GM23248 (cell line): ENCODE measurements around the gene B4GALNT1. TPM values are rescaled to one million over a fixed set of nuclear protein-coding genes. Genes with fewer than 3 reads are reported as not detected.
A peak's percentile ranks its signal among the peaks of the same experiment; 100 is the strongest.
"Not testable (repeated sequence)": the region's sequence is repeated elsewhere in the genome, so short reads cannot be mapped to it uniquely, and the experiment has no call there.

Source experiments
- DNase-seq: peaks from one replicate; pipeline ENCODE4 v3.0.0-alpha.2; 2015
- H2AFZ ChIP-seq: fragments of 200-600 bp; sonication (generic); 2 replicates; pipeline ENCODE4 v1.6.1; 2016; ENCODE audit warnings: antibody characterized with exemption
- H3F3A ChIP-seq: fragments of 200-600 bp; sonication (generic); 2 replicates; pipeline ENCODE4 v1.6.1; 2016; ENCODE audit warnings: mild to moderate bottlenecking, antibody characterized with exemption, mixed run types; ENCODE audit not compliant: insufficient read depth
- H3K27ac ChIP-seq: fragments of 200-600 bp; sonication (generic); 2 replicates; pipeline ENCODE4 v1.5.1; 2016; ENCODE audit warnings: mild to moderate bottlenecking
- H3K27me3 ChIP-seq: fragments of 200-600 bp; sonication (generic); replicated peaks from 2 replicates; pipeline ENCODE4 v1.6.1; 2016; ENCODE audit warnings: mild to moderate bottlenecking; ENCODE audit not compliant: insufficient read depth
- H3K36me3 ChIP-seq: fragments of 200-600 bp; sonication (generic); 2 replicates; pipeline ENCODE4 v1.6.1; 2016; ENCODE audit warnings: low read depth, mild to moderate bottlenecking
- H3K4me1 ChIP-seq: fragments of 200-600 bp; sonication (generic); 2 replicates; pipeline ENCODE4 v1.6.1; 2016; ENCODE audit warnings: mild to moderate bottlenecking; ENCODE audit not compliant: insufficient read depth
- H3K4me2 ChIP-seq: fragments of 200-600 bp; sonication (generic); one replicate; pipeline ENCODE4 v1.6.1; 2016; ENCODE audit warnings: mild to moderate bottlenecking; ENCODE audit not compliant: unreplicated experiment
- H3K4me3 ChIP-seq: fragments of 200-600 bp; sonication (generic); 2 replicates; pipeline ENCODE4 v1.5.1; 2016; ENCODE audit warnings: mild to moderate bottlenecking
- H3K79me2 ChIP-seq: fragments of 200-600 bp; sonication (generic); 2 replicates; pipeline ENCODE4 v1.6.1; 2016; ENCODE audit warnings: mild to moderate bottlenecking; ENCODE audit not compliant: insufficient read depth
- H3K9ac ChIP-seq: fragments of 200-600 bp; sonication (generic); 2 replicates; pipeline ENCODE4 v1.6.1; 2016; ENCODE audit warnings: mild to moderate bottlenecking
- H3K9me2 ChIP-seq: fragments of 200-600 bp; sonication (generic); 2 replicates; pipeline ENCODE4 v1.6.1; 2016; ENCODE audit warnings: mixed run types, mild to moderate bottlenecking, moderate library complexity; ENCODE audit not compliant: insufficient read depth
- H3K9me3 ChIP-seq: fragments of 200-600 bp; sonication (generic); one replicate; pipeline ENCODE4 v1.6.1; 2017; ENCODE audit warnings: low read depth
- H4K20me1 ChIP-seq: fragments of 200-600 bp; sonication (generic); 2 replicates; pipeline ENCODE4 v1.6.0; 2016; ENCODE audit not compliant: insufficient read depth
- EZH2 ChIP-seq: fragments of 200-600 bp; sonication (generic); IDR thresholded peaks from 2 replicates; pipeline ENCODE4 v1.6.1; 2018; ENCODE audit warnings: antibody characterized with exemption, mild to moderate bottlenecking; ENCODE audit not compliant: insufficient read depth, poor library complexity, severe bottlenecking
- EZH2phosphoT487 ChIP-seq: fragments of 200-600 bp; sonication (generic); IDR thresholded peaks from 2 replicates; pipeline ENCODE4 v1.6.1; 2018; ENCODE audit warnings: antibody characterized with exemption, moderate library complexity, mild to moderate bottlenecking, low read depth; ENCODE audit not compliant: insufficient read depth
- WGBS, 2 experiments: methylation state at CpG; one replicate each; pipeline ENCODE4 v1.1.6; 2015 to 2017; ENCODE audit warnings: low lambda C conversion rate in 2 of 2, low coverage in 1 of 2; ENCODE audit errors: missing lambda C conversion rate in 2 of 2; 5-methylcytosine and 5-hydroxymethylcytosine counted together
- in situ Hi-C: fragments of 300-500 bp; cut with MboI; formaldehyde crosslinking; loops from 2 replicates; pipeline ENCODE4 v1.15.0; 2020
- polyA plus RNA-seq: library from polyadenylated mRNA; unstranded; fragments of >200 nt; fragmentation: Nextera tagmentation; extraction: Ambion mirVana; gene quantifications from 2 replicates; pipeline ENCODE4 v1.2.1, GENCODE V29; 2016
- total RNA-seq: library from RNA; depleted of rRNA; stranded (reverse); fragments of >200 nt; shearing (Covaris generic); gene quantifications from 2 replicates; pipeline ENCODE4 v1.2.3, GENCODE V29; 2014

Gene B4GALNT1
- total and polyA plus RNA-seq, 2 experiments from 2014 or later = 5.4 to 8.6 TPM

DNA sequence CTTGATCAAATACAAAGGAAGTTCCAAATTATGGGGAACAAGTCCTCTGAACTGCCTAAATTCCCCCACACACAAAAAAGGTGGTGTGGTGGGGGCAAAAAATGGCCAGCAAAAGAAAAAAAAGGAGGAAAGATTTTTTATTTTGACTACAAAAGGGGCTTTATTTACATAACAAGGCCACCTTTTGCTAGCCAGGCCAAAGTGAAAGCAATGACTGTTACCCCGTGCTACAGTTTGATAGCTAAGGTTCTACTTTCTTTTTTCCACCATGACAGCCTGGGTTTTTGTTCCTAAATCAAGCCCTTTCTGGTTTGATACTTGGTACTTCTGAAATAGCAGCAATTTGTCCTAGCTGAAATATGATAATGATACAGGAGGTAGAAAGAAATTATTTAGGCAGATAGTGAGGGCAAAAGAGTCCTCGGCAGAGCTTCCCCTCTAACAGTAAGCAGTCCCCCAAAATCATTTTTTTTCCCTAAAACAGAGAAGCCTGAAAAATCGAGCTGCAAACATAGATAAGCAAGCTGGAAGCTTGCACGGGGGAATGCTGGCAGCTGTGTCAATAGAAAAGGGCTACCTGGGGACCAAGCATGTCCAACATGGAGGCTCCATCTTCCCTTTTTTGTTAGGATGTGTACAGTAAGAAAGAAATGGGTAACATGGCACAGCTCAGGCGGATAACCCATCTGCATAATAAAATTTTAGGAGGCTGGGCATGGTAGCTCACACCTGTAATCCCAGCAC is 8.9 kb upstream of the B4GALNT1 start:
- no peaks in the 10 kb centered on the region for H3F3A ChIP-seq
- no peak overlapping the region for H3K4me2 ChIP-seq
- WGBS, 2 experiments = 37 to 45% methylated on average over 5 of the region's 5 CpGs
- no peaks in the 10 kb centered on the region for H3K9me2 ChIP-seq
- H3K79me2 ChIP-seq = no peaks in the 10 kb centered on the region
- no peak for TF ChIP-seq EZH2phosphoT487
- TF ChIP-seq EZH2 = no peak
- peaks cover 3% of the 10 kb centered on the region for H3K9me3 ChIP-seq
- H3K27ac ChIP-seq = no peak overlapping the region
- H3K36me3 ChIP-seq = no peaks in the 10 kb centered on the region
- no peaks in the 10 kb centered on the region for H4K20me1 ChIP-seq
- no peak overlapping the region for H3K4me3 ChIP-seq
- no peak overlapping the region for H2AFZ ChIP-seq
- H3K27me3 ChIP-seq = peaks cover 21% of the 10 kb centered on the region
- no peaks in the 10 kb centered on the region for H3K4me1 ChIP-seq
- no peak overlapping the region for H3K9ac ChIP-seq
- in situ Hi-C loops = no loop called here
- no peak for DNase-seq

DNA sequence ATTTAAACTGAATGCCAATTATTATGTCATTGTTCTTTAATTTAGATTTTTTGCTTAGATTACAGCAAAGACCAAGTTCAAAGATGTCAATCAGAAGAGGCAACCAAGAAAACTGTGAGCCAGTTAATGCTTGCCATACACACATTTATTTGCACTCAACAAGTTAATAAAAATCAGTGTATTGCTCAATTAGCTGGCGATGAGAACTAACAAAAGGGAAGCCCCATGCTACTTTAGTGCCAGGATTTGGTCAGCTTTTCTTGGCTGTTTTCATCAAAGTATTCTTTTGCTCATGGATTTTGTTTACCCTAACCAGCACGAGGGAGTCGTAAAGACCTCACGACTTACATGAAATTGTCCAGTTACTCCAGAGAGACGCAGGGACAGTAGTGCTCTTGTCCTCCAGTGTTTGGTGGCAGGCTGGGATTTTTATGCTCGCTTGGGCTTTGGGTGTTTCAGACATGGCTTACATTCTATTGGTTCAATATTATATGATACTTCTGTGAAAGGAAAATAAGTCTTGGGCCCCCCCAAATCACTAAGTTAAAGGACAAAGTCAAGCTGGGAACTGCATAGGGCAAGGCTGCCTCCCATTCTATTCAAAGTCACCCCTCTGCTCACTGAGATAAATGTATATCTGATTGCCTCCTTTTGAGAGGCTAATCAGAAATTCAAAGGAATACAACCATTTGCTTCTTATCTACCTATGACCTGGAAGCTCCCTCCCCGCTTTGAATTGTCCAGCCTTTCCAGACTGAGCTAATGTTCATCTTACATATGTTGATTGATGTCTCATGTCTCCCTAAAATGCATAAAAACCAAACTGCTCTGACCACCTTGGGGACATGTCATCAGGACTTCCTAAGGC is 7.4 kb upstream of the B4GALNT1 start:
- 5 to 10% methylated on average over 7 of the region's 7 CpGs for WGBS, 2 experiments
- H4K20me1 ChIP-seq = no peaks in the 10 kb centered on the region
- in situ Hi-C loops = no loop called here

DNA sequence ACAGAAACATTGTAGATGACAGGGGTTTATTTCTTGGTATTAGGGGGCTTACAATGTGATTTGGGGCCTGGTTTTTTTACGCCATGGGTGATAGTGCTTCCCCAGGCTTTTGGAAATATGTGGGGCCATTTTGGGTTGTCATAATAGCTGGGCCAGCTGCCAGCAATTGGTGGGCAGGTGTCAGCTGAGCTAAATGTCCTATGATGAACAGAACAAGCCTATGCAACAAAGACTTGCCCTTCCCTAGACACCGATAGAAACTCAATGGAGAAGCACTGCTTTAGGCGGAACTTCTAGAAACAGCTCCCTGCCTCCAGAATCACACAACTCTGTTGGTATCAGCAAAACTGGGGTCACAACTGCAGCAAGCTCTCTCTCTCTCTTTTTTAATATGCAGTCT is 5.1 kb upstream of the B4GALNT1 start:
- Histone ChIP-seq H3K4me1 (peaks cover 5% of the 10 kb centered on the region), H3K79me2 (no peaks in the 10 kb centered on the region), H3K36me3 (no peaks in the 10 kb centered on the region), H2AFZ (no peak overlapping the region), H3K9me3 (no peaks in the 10 kb centered on the region), H3K4me3 (no peak overlapping the region), H3F3A (no peaks in the 10 kb centered on the region), H3K27me3 (peaks cover 21% of the 10 kb centered on the region), H3K27ac (no peak overlapping the region), H3K9ac (no peak overlapping the region), H3K4me2 (no peak overlapping the region), H3K9me2 (no peaks in the 10 kb centered on the region), H4K20me1 (no peaks in the 10 kb centered on the region)
- WGBS, 2 experiments = 69 to 74% methylated on average over 3 of the region's 3 CpGs
- DNase-seq = no peak
- in situ Hi-C loops = no loop called here
- TF ChIP-seq EZH2 (no peak), EZH2phosphoT487 (no peak)

More for the DNA sequence above, 7.4 kb upstream of the B4GALNT1 start:
- TF ChIP-seq EZH2phosphoT487 = no peak
- TF ChIP-seq EZH2 = no peak
- Histone ChIP-seq H3F3A (no peaks in the 10 kb centered on the region), H3K9me2 (no peaks in the 10 kb centered on the region), H3K9ac (no peak overlapping the region), H3K4me1 (no peaks in the 10 kb centered on the region), H3K4me2 (no peak overlapping the region), H3K36me3 (no peaks in the 10 kb centered on the region), H3K79me2 (no peaks in the 10 kb centered on the region), H2AFZ (no peak overlapping the region), H3K4me3 (no peak overlapping the region), H3K9me3 (no peaks in the 10 kb centered on the region), H3K27ac (no peak overlapping the region), H3K27me3 (peaks cover 21% of the 10 kb centered on the region)
- no peak for DNase-seq

- no peak overlapping the region for H2AFZ ChIP-seq
Measured at GRCh38 chr12:57637364-57637763, 4.4 kb upstream of the B4GALNT1 start.

GRCh38 chr12:57636731-57637130 is 3.7 kb upstream of the B4GALNT1 start:
- H3K4me1 ChIP-seq, DNase-seq, H3K9ac ChIP-seq, H3K9me2 ChIP-seq, H4K20me1 ChIP-seq, H3K79me2 ChIP-seq, H3K4me3 ChIP-seq, H2AFZ ChIP-seq, H3K36me3 ChIP-seq, H3K9me3 ChIP-seq, H3F3A ChIP-seq, H3K4me2 ChIP-seq, in situ Hi-C loops, H3K27ac ChIP-seq: not testable (repeated sequence)
- WGBS, 2 experiments = 69 to 79% methylated on average over 9 of the region's 9 CpGs
- H3K27me3 ChIP-seq = peaks cover 21% of the 10 kb centered on the region

More at GRCh38 chr12:57637364-57637763, 4.4 kb upstream of the B4GALNT1 start:
- H3K4me2 ChIP-seq = no peak overlapping the region
- H3K4me3 ChIP-seq = no peak overlapping the region
- no peaks in the 10 kb centered on the region for H3K79me2 ChIP-seq
- peak; percentile 10 for DNase-seq
- H3K4me1 ChIP-seq = peaks cover 6% of the 10 kb centered on the region
- no peaks in the 10 kb centered on the region for H3K9me2 ChIP-seq
- H3K27ac ChIP-seq = no peak overlapping the region
- peaks cover 21% of the 10 kb centered on the region for H3K27me3 ChIP-seq
- H3F3A ChIP-seq = no peaks in the 10 kb centered on the region
- in situ Hi-C loops = no loop called here
- H3K9ac ChIP-seq = no peak overlapping the region
- no peaks in the 10 kb centered on the region for H3K9me3 ChIP-seq
- no peaks in the 10 kb centered on the region for H4K20me1 ChIP-seq
- H3K36me3 ChIP-seq = no peaks in the 10 kb centered on the region
- TF ChIP-seq EZH2phosphoT487 (no peak), EZH2 (no peak)
- WGBS, 2 experiments = 75 to 90% methylated on average over 3 of the region's 3 CpGs
